CD4-positive, alpha-beta T cell (primary cell): Measurements from ENCODE around the gene GRID1. TPM values are rescaled to one million over a fixed set of nuclear protein-coding genes. Genes with fewer than 3 reads are reported as not detected.

Experiments used
- ATAC-seq: fragments of 200-7000 bp; cut with Tn5 transposase; one replicate; pipeline ENCODE4 v1.10.0; 2022; ENCODE audit warnings: mild to moderate bottlenecking; ENCODE audit not compliant: poor library complexity
- CTCF ChIA-PET: fragments of 350-600 bp; sonication (Branson Sonifier 250); formaldehyde crosslinking; loops from one replicate; lab custom pipeline; 2021; ENCODE audit warnings: antibody characterized with exemption, inconsistent platforms; lab: Charles Lee
- POLR2A ChIA-PET: fragments of 350-600 bp; sonication (Branson Sonifier 250); formaldehyde crosslinking; loops from one replicate; lab custom pipeline; 2021; ENCODE audit warnings: antibody characterized with exemption, inconsistent platforms; lab: Charles Lee
- DNase-seq, 14 experiments: peaks; one replicate each; pipeline ENCODE4 v3.0.0-alpha.2; 2013 to 2020; ENCODE audit warnings: mixed read lengths in 2 of 14
- H3K27ac ChIP-seq, 2 donors: one replicate each; pipeline versions ENCODE4 v1.5.1 to v1.7.0; 2013; ENCODE audit warnings: low read length in 2 of 2, low read depth in 1 of 2, mild to moderate bottlenecking in 1 of 2
- H3K27me3 ChIP-seq, 2 experiments: 1 replicate in 1 of 2; 2 replicates in 1 of 2; pipeline versions ENCODE4 v1.6.1 to v1.7.0; 2013; ENCODE audit warnings: low read length in 2 of 2, control low read depth in 1 of 2, mild to moderate bottlenecking in 1 of 2, moderate library complexity in 1 of 2; ENCODE audit not compliant: insufficient read depth in 2 of 2, control insufficient read depth in 1 of 2
- H3K36me3 ChIP-seq: one replicate; pipeline ENCODE4 v1.6.1; 2013; ENCODE audit warnings: low read length, control low read depth; ENCODE audit not compliant: insufficient read depth
- H3K4me1 ChIP-seq: one replicate; pipeline ENCODE4 v1.6.1; 2013; ENCODE audit warnings: low read length, control low read depth; ENCODE audit not compliant: insufficient read depth
- H3K4me3 ChIP-seq: one replicate; pipeline ENCODE4 v1.5.1; 2013; ENCODE audit warnings: mild to moderate bottlenecking, low read length, moderate library complexity
- H3K9me3 ChIP-seq, 2 experiments: 1 replicate in 1 of 2; 2 replicates in 1 of 2; pipeline versions ENCODE4 v1.6.1 to v1.7.0; 2013; ENCODE audit warnings: low read length in 2 of 2, mild to moderate bottlenecking in 2 of 2, control low read depth in 1 of 2, moderate library complexity in 1 of 2; ENCODE audit not compliant: control insufficient read depth in 1 of 2, insufficient read depth in 1 of 2
- H3K27ac Mint-ChIP-seq: one replicate; pipeline ENCODE4 v1.8.0; 2020; ENCODE audit warnings: mixed read lengths
- H3K27me3 Mint-ChIP-seq: one replicate; pipeline ENCODE4 v1.8.0; 2021; ENCODE audit warnings: mixed read lengths
- H3K36me3 Mint-ChIP-seq: one replicate; pipeline ENCODE4 v1.8.0; 2021; ENCODE audit warnings: low read depth, mixed read lengths
- H3K4me1 Mint-ChIP-seq: one replicate; pipeline ENCODE4 v1.8.0; 2021; ENCODE audit warnings: low read depth, mixed read lengths
- H3K4me3 Mint-ChIP-seq: one replicate; pipeline ENCODE4 v1.8.0; 2020; ENCODE audit warnings: mild to moderate bottlenecking, mixed read lengths
- H3K9me3 Mint-ChIP-seq: one replicate; pipeline ENCODE4 v1.8.0; 2020; ENCODE audit warnings: mixed read lengths
- intact Hi-C, 2 experiments: fragments of 100-400 bp; cut with DNase I in 1 of 2; cut with micrococcal nuclease in 1 of 2; formaldehyde crosslinking; loops; one replicate each; pipeline versions ENCODE4 v1.15.1 to v1.9.0; 2023 to 2025; cut with DNase I, micrococcal nuclease
- total RNA-seq, 174 experiments: library from RNA in 2 of 174; stranded (reverse) in 2 of 174; gene quantifications; one replicate each; pipeline ENCODE4 v1.2.3 and lab custom pipeline; 2021 to 2026
- TF ChIP-seq, protein P1 (sequence below): fragments of 200-600 bp; IDR thresholded peaks from one replicate; pipeline ENCODE4 v1.8.0; 2022; ENCODE audit warnings: antibody characterized with exemption, mild to moderate bottlenecking

GRID1 gene
- total RNA-seq, 2 experiments from 2014 or later = not detected

GRCh38 chr10:86169066-86169465, 197.5 kb downstream of the GRID1 start:
- intact Hi-C loops = no loop called here
- Mint-ChIP-seq H3K9me3 (no peaks in the 10 kb centered on the region), H3K36me3 (no peaks in the 10 kb centered on the region), H3K27ac (no peak overlapping the region), H3K27me3 (peaks cover 5% of the 10 kb centered on the region), H3K4me1 (no peaks in the 10 kb centered on the region), H3K4me3 (no peak overlapping the region)
- DNase-seq (no peak), ATAC-seq (no peak)
- ChIA-PET POLR2A (no interaction called here), CTCF (no interaction called here)
- Histone ChIP-seq H3K27ac (no peak overlapping the region), H3K9me3 (peaks cover 0 to 3% of the 10 kb centered on the region in 2 experiments), H3K27me3 (no peaks in the 10 kb centered on the region), H3K4me3 (no peak overlapping the region), H3K4me1 (no peaks in the 10 kb centered on the region), H3K36me3 (no peaks in the 10 kb centered on the region)
- TF ChIP-seq, protein P1, sequence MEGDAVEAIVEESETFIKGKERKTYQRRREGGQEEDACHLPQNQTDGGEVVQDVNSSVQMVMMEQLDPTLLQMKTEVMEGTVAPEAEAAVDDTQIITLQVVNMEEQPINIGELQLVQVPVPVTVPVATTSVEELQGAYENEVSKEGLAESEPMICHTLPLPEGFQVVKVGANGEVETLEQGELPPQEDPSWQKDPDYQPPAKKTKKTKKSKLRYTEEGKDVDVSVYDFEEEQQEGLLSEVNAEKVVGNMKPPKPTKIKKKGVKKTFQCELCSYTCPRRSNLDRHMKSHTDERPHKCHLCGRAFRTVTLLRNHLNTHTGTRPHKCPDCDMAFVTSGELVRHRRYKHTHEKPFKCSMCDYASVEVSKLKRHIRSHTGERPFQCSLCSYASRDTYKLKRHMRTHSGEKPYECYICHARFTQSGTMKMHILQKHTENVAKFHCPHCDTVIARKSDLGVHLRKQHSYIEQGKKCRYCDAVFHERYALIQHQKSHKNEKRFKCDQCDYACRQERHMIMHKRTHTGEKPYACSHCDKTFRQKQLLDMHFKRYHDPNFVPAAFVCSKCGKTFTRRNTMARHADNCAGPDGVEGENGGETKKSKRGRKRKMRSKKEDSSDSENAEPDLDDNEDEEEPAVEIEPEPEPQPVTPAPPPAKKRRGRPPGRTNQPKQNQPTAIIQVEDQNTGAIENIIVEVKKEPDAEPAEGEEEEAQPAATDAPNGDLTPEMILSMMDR = no peak

DNA sequence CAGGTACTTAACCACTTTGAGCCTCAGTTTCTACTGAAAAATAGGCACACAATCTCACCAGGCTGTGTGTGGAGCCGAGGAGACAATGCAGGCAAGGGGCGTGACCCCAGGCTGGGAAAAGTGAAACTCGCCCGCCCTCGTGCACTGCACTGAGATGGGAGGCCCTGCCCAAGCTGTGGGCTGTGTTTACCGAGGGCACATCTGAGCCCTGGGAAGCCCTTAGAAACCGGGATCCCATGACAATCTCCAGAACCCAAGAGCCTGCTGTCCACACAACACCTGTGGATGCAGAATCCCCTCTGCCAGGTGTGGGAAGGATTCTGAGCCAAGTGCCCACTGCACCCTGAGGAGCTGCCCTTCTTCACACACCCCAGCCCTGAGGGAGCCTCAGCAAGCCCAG, 198.3 kb downstream of the GRID1 start:
- Mint-ChIP-seq H3K9me3 (no peaks in the 10 kb centered on the region), H3K27me3 (peaks cover 3% of the 10 kb centered on the region), H3K27ac (no peak overlapping the region), H3K4me3 (no peak overlapping the region), H3K36me3 (no peaks in the 10 kb centered on the region), H3K4me1 (no peaks in the 10 kb centered on the region)
- intact Hi-C loops = no loop called here
- Histone ChIP-seq H3K27me3 (no peaks in the 10 kb centered on the region), H3K36me3 (no peaks in the 10 kb centered on the region), H3K4me1 (no peaks in the 10 kb centered on the region), H3K9me3 (peaks cover 0 to 3% of the 10 kb centered on the region in 2 experiments), H3K4me3 (no peak overlapping the region), H3K27ac (no peak overlapping the region)
- DNase-seq = peak in 1 of 14 experiments; percentile 12
- no peak for ATAC-seq
- CTCF ChIA-PET = no interaction called here
- TF ChIP-seq, protein P1 = no peak
- POLR2A ChIA-PET = no interaction called here

GRCh38 chr10:86167762-86168128, 198.8 kb downstream of the GRID1 start:
- no peaks in the 10 kb centered on the region for H3K4me1 Mint-ChIP-seq

More at GRCh38 chr10:86167762-86168128, 198.8 kb downstream of the GRID1 start:
- H3K4me3 Mint-ChIP-seq = no peak overlapping the region
- DNase-seq (peak in 1 of 14 experiments; percentile 19), ATAC-seq (no peak)
- H3K4me1 ChIP-seq = no peaks in the 10 kb centered on the region
- H3K9me3 ChIP-seq = peaks cover 0 to 3% of the 10 kb centered on the region in 2 experiments
- intact Hi-C loops = no loop called here
- no peaks in the 10 kb centered on the region for H3K36me3 ChIP-seq
- no peaks in the 10 kb centered on the region for H3K36me3 Mint-ChIP-seq
- POLR2A ChIA-PET = no interaction called here
- no peaks in the 10 kb centered on the region for H3K9me3 Mint-ChIP-seq
- H3K27me3 ChIP-seq = no peaks in the 10 kb centered on the region
- H3K4me3 ChIP-seq = no peak overlapping the region
- H3K27me3 Mint-ChIP-seq = no peaks in the 10 kb centered on the region
- TF ChIP-seq, protein P1 = no peak
- CTCF ChIA-PET = no interaction called here
- H3K27ac ChIP-seq = no peak overlapping the region
- H3K27ac Mint-ChIP-seq = no peak overlapping the region
